WTC11 (cell line): ENCODE results near the gene SLC4A9. TPM values are rescaled to one million over a fixed set of nuclear protein-coding genes. Genes with fewer than 3 reads are reported as not detected.

Experiments used
- ATAC-seq: fragments of 200-7000 bp; cut with Tn5 transposase; 2 replicates; pipeline ENCODE4 v1.10.0; 2021; ENCODE audit warnings: mild to moderate bottlenecking, moderate library complexity
- CTCF ChIA-PET: fragments of 300-600 bp; sonication (Branson Sonifier 250); formaldehyde crosslinking; loops from one replicate; lab custom pipeline; 2021; ENCODE audit warnings: antibody characterized with exemption; lab: Charles Lee
- POLR2A ChIA-PET: fragments of 350-600 bp; sonication (Branson Sonifier 250); formaldehyde crosslinking; loops from one replicate; lab custom pipeline; 2021; ENCODE audit warnings: antibody characterized with exemption; lab: Charles Lee
- DNase-seq: peaks from one replicate; pipeline ENCODE4 v3.0.0; 2021; ENCODE audit warnings: low spot score
- H3K27ac Mint-ChIP-seq: 2 replicates; pipeline ENCODE4 v1.8.0; 2021; ENCODE audit warnings: mixed read lengths
- H3K27me3 Mint-ChIP-seq: 2 replicates; pipeline ENCODE4 v1.8.0; 2021; ENCODE audit warnings: low read depth, mild to moderate bottlenecking, moderate library complexity, mixed read lengths
- H3K36me3 Mint-ChIP-seq: 2 replicates; pipeline ENCODE4 v1.8.0; 2021; ENCODE audit warnings: mixed read lengths
- H3K4me1 Mint-ChIP-seq: 2 replicates; pipeline ENCODE4 v1.8.0; 2022; ENCODE audit warnings: mixed read lengths
- H3K4me3 Mint-ChIP-seq: 2 replicates; pipeline ENCODE4 v1.8.0; 2021; ENCODE audit warnings: mild to moderate bottlenecking, moderate library complexity, mixed read lengths
- H3K9me3 Mint-ChIP-seq: 2 replicates; pipeline ENCODE4 v1.8.0; 2021; ENCODE audit warnings: mixed read lengths
- ATF1 ChIP-seq: sonication (generic); formaldehyde crosslinking; IDR thresholded peaks from 2 replicates; pipeline ENCODE4 v1.8.1; 2023; ENCODE audit warnings: mild to moderate bottlenecking, moderate library complexity, missing genetic modification reagents
- EMX1 ChIP-seq: fragments of 250-450 bp; sonication (Bioruptor Pico); IDR thresholded peaks from 2 replicates; pipeline ENCODE4 v1.8.0; 2021; ENCODE audit warnings: mild to moderate bottlenecking
- FOXJ3 ChIP-seq: sonication (generic); formaldehyde crosslinking; IDR thresholded peaks from 2 replicates; pipeline ENCODE4 v1.9.0; 2021; ENCODE audit warnings: missing genetic modification reagents, mild to moderate bottlenecking, borderline replicate concordance
- GRHL2 ChIP-seq: fragments of 250-450 bp; sonication (Bioruptor Pico); IDR thresholded peaks from 2 replicates; pipeline ENCODE4 v1.8.0; 2022; ENCODE audit warnings: mild to moderate bottlenecking, moderate library complexity; ENCODE audit not compliant: insufficient replicate concordance, severe bottlenecking
- KAT7 ChIP-seq: sonication (generic); formaldehyde crosslinking; IDR thresholded peaks from 2 replicates; pipeline ENCODE4 v1.8.1; 2023; ENCODE audit warnings: missing genetic modification reagents, mild to moderate bottlenecking, borderline replicate concordance
- MAX ChIP-seq: sonication (generic); formaldehyde crosslinking; IDR thresholded peaks from 2 replicates; pipeline ENCODE4 v1.8.0; 2022; ENCODE audit warnings: mild to moderate bottlenecking, missing genetic modification reagents
- NR1H2 ChIP-seq: sonication (generic); formaldehyde crosslinking; IDR thresholded peaks from 2 replicates; pipeline ENCODE4 v1.9.0; 2021; ENCODE audit warnings: mild to moderate bottlenecking, moderate library complexity, missing genetic modification reagents
- RORB ChIP-seq: fragments of 250-450 bp; sonication (Bioruptor Pico); IDR thresholded peaks from 2 replicates; pipeline ENCODE4 v1.9.0; 2021; ENCODE audit warnings: mild to moderate bottlenecking
- ZNF281 ChIP-seq: sonication (generic); formaldehyde crosslinking; IDR thresholded peaks from 2 replicates; pipeline ENCODE4 v1.8.0; 2023; ENCODE audit warnings: mild to moderate bottlenecking, missing genetic modification reagents
- ZNF671 ChIP-seq: fragments of 250-450 bp; sonication (Bioruptor Pico); IDR thresholded peaks from 2 replicates; pipeline ENCODE4 v1.8.0; 2021; ENCODE audit warnings: mild to moderate bottlenecking
- total RNA-seq: library from RNA; stranded (reverse); gene quantifications from 3 replicates; pipeline ENCODE4 v1.2.3, GENCODE V29; 2021
- TF ChIP-seq, protein P1 (sequence below): sonication (generic); formaldehyde crosslinking; IDR thresholded peaks from 2 replicates; pipeline ENCODE4 v1.8.1; 2022; ENCODE audit warnings: low read depth, missing genetic modification reagents, borderline replicate concordance
- TF ChIP-seq, protein P2 (sequence below): sonication (generic); formaldehyde crosslinking; IDR thresholded peaks from 2 replicates; pipeline ENCODE4 v1.8.0; 2023; ENCODE audit warnings: missing genetic modification reagents, mild to moderate bottlenecking, borderline replicate concordance
- TF ChIP-seq, protein P3 (sequence below): sonication (generic); formaldehyde crosslinking; IDR thresholded peaks from 2 replicates; pipeline ENCODE4 v1.8.1; 2022; ENCODE audit warnings: mild to moderate bottlenecking, moderate library complexity, missing genetic modification reagents
- TF ChIP-seq, protein P4 (sequence below): sonication (generic); formaldehyde crosslinking; IDR thresholded peaks from 2 replicates; pipeline ENCODE4 v1.8.1; 2023; ENCODE audit warnings: mild to moderate bottlenecking, moderate library complexity, missing genetic modification reagents

SLC4A9 gene
- total RNA-seq, 1 experiment from 2014 or later = 0.37 TPM

- Mint-ChIP-seq H3K36me3 (no peaks in the 10 kb centered on the region; the same call in 1 of the 2 replicates), H3K9me3 (no peaks in the 10 kb centered on the region), H3K27ac (no peak overlapping the region), H3K4me1 (peaks cover 16% of the 10 kb centered on the region), H3K4me3 (no peak overlapping the region), H3K27me3 (peaks cover 9% of the 10 kb centered on the region)
- TF ChIP-seq NR1H2 (no peak), KAT7 (CRISPR knock-in tag) (no peak), FOXJ3 (no peak), GRHL2 (CRISPR knock-in tag) (no peak), RORB (CRISPR knock-in tag) (no peak), EMX1 (CRISPR knock-in tag) (no peak)
- TF ChIP-seq, protein P1, sequence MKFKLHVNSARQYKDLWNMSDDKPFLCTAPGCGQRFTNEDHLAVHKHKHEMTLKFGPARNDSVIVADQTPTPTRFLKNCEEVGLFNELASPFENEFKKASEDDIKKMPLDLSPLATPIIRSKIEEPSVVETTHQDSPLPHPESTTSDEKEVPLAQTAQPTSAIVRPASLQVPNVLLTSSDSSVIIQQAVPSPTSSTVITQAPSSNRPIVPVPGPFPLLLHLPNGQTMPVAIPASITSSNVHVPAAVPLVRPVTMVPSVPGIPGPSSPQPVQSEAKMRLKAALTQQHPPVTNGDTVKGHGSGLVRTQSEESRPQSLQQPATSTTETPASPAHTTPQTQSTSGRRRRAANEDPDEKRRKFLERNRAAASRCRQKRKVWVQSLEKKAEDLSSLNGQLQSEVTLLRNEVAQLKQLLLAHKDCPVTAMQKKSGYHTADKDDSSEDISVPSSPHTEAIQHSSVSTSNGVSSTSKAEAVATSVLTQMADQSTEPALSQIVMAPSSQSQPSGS (CRISPR knock-in tag) = no peak
- ChIA-PET CTCF (no interaction called here), POLR2A (no interaction called here)
- no peak for DNase-seq
- ATAC-seq = no peak
These were observed 19.3 kb upstream of the SLC4A9 start for GRCh38 chr5:140340605-140341121.

DNA sequence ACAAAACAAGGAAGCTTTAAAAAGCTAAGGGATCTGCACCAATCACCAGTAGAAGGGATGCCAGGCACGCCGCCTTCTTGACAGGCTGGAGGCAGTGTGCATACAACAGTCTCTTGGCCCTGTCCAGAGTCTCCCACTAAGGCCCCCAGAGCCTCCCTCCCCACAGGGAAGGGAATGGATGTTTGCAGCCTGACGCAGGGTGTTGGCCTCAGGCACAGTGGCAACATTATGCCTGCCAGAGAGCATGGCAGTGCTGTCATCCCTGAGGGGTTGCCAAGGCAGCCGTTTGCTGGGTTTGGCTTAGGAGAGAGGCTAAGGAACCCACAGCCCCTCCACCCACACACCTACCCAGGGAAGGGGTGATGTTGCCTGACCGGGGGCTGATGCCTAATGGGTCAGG is 18.4 kb upstream of the SLC4A9 start:
- Mint-ChIP-seq H3K9me3 (no peaks in the 10 kb centered on the region), H3K36me3 (no peaks in the 10 kb centered on the region), H3K4me1 (peaks cover 18% of the 10 kb centered on the region), H3K27ac (no peak overlapping the region), H3K4me3 (no peak overlapping the region), H3K27me3 (peaks cover 11% of the 10 kb centered on the region)
- DNase-seq = no peak
- ATAC-seq = no peak
- POLR2A ChIA-PET = no interaction called here
- CTCF ChIA-PET = no interaction called here
- TF ChIP-seq, protein P2, sequence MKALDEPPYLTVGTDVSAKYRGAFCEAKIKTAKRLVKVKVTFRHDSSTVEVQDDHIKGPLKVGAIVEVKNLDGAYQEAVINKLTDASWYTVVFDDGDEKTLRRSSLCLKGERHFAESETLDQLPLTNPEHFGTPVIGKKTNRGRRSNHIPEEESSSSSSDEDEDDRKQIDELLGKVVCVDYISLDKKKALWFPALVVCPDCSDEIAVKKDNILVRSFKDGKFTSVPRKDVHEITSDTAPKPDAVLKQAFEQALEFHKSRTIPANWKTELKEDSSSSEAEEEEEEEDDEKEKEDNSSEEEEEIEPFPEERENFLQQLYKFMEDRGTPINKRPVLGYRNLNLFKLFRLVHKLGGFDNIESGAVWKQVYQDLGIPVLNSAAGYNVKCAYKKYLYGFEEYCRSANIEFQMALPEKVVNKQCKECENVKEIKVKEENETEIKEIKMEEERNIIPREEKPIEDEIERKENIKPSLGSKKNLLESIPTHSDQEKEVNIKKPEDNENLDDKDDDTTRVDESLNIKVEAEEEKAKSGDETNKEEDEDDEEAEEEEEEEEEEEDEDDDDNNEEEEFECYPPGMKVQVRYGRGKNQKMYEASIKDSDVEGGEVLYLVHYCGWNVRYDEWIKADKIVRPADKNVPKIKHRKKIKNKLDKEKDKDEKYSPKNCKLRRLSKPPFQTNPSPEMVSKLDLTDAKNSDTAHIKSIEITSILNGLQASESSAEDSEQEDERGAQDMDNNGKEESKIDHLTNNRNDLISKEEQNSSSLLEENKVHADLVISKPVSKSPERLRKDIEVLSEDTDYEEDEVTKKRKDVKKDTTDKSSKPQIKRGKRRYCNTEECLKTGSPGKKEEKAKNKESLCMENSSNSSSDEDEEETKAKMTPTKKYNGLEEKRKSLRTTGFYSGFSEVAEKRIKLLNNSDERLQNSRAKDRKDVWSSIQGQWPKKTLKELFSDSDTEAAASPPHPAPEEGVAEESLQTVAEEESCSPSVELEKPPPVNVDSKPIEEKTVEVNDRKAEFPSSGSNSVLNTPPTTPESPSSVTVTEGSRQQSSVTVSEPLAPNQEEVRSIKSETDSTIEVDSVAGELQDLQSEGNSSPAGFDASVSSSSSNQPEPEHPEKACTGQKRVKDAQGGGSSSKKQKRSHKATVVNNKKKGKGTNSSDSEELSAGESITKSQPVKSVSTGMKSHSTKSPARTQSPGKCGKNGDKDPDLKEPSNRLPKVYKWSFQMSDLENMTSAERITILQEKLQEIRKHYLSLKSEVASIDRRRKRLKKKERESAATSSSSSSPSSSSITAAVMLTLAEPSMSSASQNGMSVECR (CRISPR knock-in tag) = no peak
- TF ChIP-seq ATF1 (CRISPR knock-in tag) (no peak), MAX (CRISPR knock-in tag) (no peak), ZNF281 (no peak), ZNF671 (no peak)
- TF ChIP-seq, protein P3, sequence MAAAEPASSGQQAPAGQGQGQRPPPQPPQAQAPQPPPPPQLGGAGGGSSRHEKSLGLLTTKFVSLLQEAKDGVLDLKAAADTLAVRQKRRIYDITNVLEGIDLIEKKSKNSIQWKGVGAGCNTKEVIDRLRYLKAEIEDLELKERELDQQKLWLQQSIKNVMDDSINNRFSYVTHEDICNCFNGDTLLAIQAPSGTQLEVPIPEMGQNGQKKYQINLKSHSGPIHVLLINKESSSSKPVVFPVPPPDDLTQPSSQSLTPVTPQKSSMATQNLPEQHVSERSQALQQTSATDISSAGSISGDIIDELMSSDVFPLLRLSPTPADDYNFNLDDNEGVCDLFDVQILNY = no peak
- TF ChIP-seq, protein P4, sequence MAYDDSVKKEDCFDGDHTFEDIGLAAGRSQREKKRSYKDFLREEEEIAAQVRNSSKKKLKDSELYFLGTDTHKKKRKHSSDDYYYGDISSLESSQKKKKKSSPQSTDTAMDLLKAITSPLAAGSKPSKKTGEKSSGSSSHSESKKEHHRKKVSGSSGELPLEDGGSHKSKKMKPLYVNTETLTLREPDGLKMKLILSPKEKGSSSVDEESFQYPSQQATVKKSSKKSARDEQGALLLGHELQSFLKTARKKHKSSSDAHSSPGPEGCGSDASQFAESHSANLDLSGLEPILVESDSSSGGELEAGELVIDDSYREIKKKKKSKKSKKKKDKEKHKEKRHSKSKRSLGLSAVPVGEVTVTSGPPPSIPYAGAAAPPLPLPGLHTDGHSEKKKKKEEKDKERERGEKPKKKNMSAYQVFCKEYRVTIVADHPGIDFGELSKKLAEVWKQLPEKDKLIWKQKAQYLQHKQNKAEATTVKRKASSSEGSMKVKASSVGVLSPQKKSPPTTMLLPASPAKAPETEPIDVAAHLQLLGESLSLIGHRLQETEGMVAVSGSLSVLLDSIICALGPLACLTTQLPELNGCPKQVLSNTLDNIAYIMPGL (CRISPR knock-in tag) = no peak
